Endodermal cell (in vitro differentiated cells): ENCODE measurements around the gene SOCS7. TPM values are rescaled to one million over a fixed set of nuclear protein-coding genes. Genes with fewer than 3 reads are reported as not detected.
A peak's percentile ranks its signal among the peaks of the same experiment; 100 is the strongest.

Source experiments
- DNase-seq: peaks from one replicate; pipeline ENCODE4 v3.0.0-alpha.2; 2017
- H3K27ac ChIP-seq: 2 replicates; pipeline ENCODE4 v1.5.1; 2013; ENCODE audit warnings: mild to moderate bottlenecking, low read depth, low read length, moderate library complexity
- H3K27me3 ChIP-seq: 2 replicates; pipeline ENCODE4 v1.6.1; 2013; ENCODE audit warnings: mild to moderate bottlenecking, low read length, moderate library complexity; ENCODE audit not compliant: insufficient read depth, control insufficient read depth, poor library complexity, severe bottlenecking
- H3K36me3 ChIP-seq: 2 replicates; pipeline ENCODE4 v1.7.0; 2013; ENCODE audit warnings: mild to moderate bottlenecking, low read length, moderate library complexity; ENCODE audit not compliant: control insufficient read depth, insufficient read depth
- H3K4me1 ChIP-seq: one replicate; pipeline ENCODE4 v1.7.0; 2013; ENCODE audit warnings: low read length; ENCODE audit not compliant: control insufficient read depth, insufficient read depth
- H3K4me3 ChIP-seq: 2 replicates; pipeline ENCODE4 v1.5.1; 2013; ENCODE audit warnings: mild to moderate bottlenecking, low read length, moderate library complexity
- H3K9ac ChIP-seq: 2 replicates; pipeline ENCODE4 v1.6.1; 2013; ENCODE audit warnings: mild to moderate bottlenecking, low read length, moderate library complexity; ENCODE audit not compliant: poor library complexity, severe bottlenecking; ENCODE audit errors: extremely low read depth
- H3K9me3 ChIP-seq: 2 replicates; pipeline ENCODE4 v1.6.1; 2013; ENCODE audit warnings: mild to moderate bottlenecking, low read length, moderate library complexity; ENCODE audit not compliant: control insufficient read depth
- H3K27ac Mint-ChIP-seq: 2 replicates; pipeline ENCODE4 v1.8.0; 2020; ENCODE audit warnings: mixed read lengths
- H3K27me3 Mint-ChIP-seq: 2 replicates; pipeline ENCODE4 v1.8.0; 2021; ENCODE audit warnings: mild to moderate bottlenecking, mixed read lengths; ENCODE audit not compliant: insufficient read depth
- H3K36me3 Mint-ChIP-seq: 2 replicates; pipeline ENCODE4 v1.8.0; 2020; ENCODE audit warnings: low read depth, mixed read lengths
- H3K4me1 Mint-ChIP-seq: 2 replicates; pipeline ENCODE4 v1.8.0; 2020; ENCODE audit warnings: mixed read lengths
- H3K4me3 Mint-ChIP-seq: 2 replicates; pipeline ENCODE4 v1.8.0; 2020; ENCODE audit warnings: mild to moderate bottlenecking, moderate library complexity, mixed read lengths
- H3K9me3 Mint-ChIP-seq: 2 replicates; pipeline ENCODE4 v1.8.0; 2020; ENCODE audit warnings: mild to moderate bottlenecking, mixed read lengths
- CTCF ChIP-seq: fragments of 200-600 bp; sonication (generic); conservative IDR thresholded peaks from 2 replicates; pipeline ENCODE4 v1.5.0; 2021; ENCODE audit warnings: antibody characterized with exemption, mild to moderate bottlenecking
- WGBS, 2 experiments: methylation state at CpG; one replicate each; pipeline versions ENCODE4 v1.1.5 to v1.1.7; 2013; ENCODE audit warnings: missing lambda C conversion rate in 2 of 2, mixed read lengths in 1 of 2; ENCODE audit not compliant: insufficient coverage in 1 of 2, insufficient read length in 1 of 2; 5-methylcytosine and 5-hydroxymethylcytosine counted together
- total RNA-seq, 2 donors: library from RNA; stranded (reverse); fragmentation: NEBNext Ultra II Directional in 1 of 2; extraction: Animal tissue kit (Norgen Biotek cat#: 25700) in 1 of 2; gene quantifications; 2 replicates in 1 of 2; 3 replicates in 1 of 2; pipeline ENCODE4 v1.2.1, GENCODE V29; 2021

SOCS7 gene
- total RNA-seq, 2 donors from 2014 or later, result 24.4 to 28.1 TPM

DNA sequence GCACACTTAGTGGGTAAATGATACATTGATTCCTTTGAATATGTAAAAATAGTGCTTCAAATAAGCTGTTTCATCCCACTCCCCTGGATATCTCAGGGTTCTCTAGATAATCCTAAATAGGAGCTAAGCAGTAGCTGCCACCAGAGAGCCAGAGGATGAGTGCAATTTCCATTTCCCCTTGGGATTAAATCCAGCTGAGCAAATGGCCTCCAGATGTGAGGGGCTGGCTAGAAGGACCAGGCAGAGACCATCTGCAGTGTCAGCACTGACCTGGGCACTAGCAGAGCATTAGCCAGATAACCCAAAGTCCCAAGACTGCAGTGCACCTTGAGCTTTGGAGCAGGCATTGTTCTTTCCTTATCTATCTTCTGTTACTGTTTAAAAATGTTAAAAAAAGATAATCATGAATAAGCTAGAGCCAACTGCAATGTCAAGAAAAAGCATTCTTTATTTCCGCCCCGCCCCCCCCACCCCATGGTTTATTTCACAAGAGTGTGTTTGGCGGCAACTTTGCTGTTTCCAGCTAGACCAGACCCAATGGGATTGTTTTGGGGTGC, 27.4 kb upstream of the SOCS7 start:
- Histone ChIP-seq H3K9ac (no peak overlapping the region), H3K9me3 (no peaks in the 10 kb centered on the region), H3K4me3 (no peak overlapping the region), H3K4me1 (peaks cover 11% of the 10 kb centered on the region), H3K27me3 (no peaks in the 10 kb centered on the region), H3K27ac (peak overlapping the region; percentile 90), H3K36me3 (peaks cover 19% of the 10 kb centered on the region)
- H3K27me3 Mint-ChIP-seq, result peaks cover 4% of the 10 kb centered on the region
- H3K36me3 Mint-ChIP-seq, result peaks cover 37% of the 10 kb centered on the region
- TF ChIP-seq CTCF, result no peak
- no peak overlapping the region for H3K27ac Mint-ChIP-seq
- DNase-seq, result peak; percentile 47
- H3K4me3 Mint-ChIP-seq, result no peak overlapping the region
- H3K9me3 Mint-ChIP-seq, result no peaks in the 10 kb centered on the region
- peaks cover 19% of the 10 kb centered on the region for H3K4me1 Mint-ChIP-seq
- 86 to 96% methylated on average over 1 to 3 of the region's 3 CpGs for WGBS, 2 experiments

DNA sequence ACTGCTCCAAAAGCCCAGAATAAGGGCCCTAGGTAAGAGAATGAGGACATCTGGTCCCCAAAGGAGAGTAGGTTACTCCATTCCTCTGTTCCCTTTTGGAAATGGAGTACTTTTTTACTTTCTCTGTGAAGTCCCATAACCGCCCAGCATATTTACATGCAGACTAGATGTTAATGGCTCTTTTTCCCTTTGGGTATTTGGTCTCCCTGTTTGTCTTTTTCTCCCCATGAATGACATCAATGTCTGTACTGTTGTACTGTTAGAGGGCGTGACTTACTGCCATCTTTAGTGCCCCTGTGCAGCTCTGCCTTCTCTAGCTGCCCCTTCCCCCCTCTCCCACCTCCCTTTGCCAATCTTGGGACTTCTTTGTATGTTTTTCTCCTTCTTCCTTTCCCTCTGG, 26.9 kb upstream of the SOCS7 start:
- DNase-seq, result no peak
- Mint-ChIP-seq H3K27ac (peak overlapping the region; percentile 62), H3K36me3 (peaks cover 34% of the 10 kb centered on the region), H3K27me3 (peaks cover 4% of the 10 kb centered on the region), H3K9me3 (no peaks in the 10 kb centered on the region), H3K4me1 (peaks cover 19% of the 10 kb centered on the region), H3K4me3 (no peak overlapping the region)
- TF ChIP-seq CTCF, result no peak
- no peaks in the 10 kb centered on the region for H3K9me3 ChIP-seq
- peaks cover 11% of the 10 kb centered on the region for H3K4me1 ChIP-seq
- peaks cover 15% of the 10 kb centered on the region for H3K36me3 ChIP-seq
- no peaks in the 10 kb centered on the region for H3K27me3 ChIP-seq
- no peak overlapping the region for H3K9ac ChIP-seq
- 83 to 100% methylated on average over 1 to 2 of the region's 2 CpGs for WGBS, 2 experiments
- no peak overlapping the region for H3K4me3 ChIP-seq
- H3K27ac ChIP-seq, result peak overlapping the region; percentile 90

GRCh38 chr17:38325221-38325851, 26.3 kb upstream of the SOCS7 start:
- peak; percentile 59 for DNase-seq
- Mint-ChIP-seq H3K9me3 (no peaks in the 10 kb centered on the region), H3K27ac (peak overlapping the region; percentile 63), H3K27me3 (peaks cover 4% of the 10 kb centered on the region), H3K36me3 (peaks cover 30% of the 10 kb centered on the region), H3K4me3 (no peak overlapping the region), H3K4me1 (peaks cover 19% of the 10 kb centered on the region)
- TF ChIP-seq CTCF, result no peak
- no peak overlapping the region for H3K4me3 ChIP-seq
- peak overlapping the region; percentile 90 for H3K27ac ChIP-seq
- 69 to 70% methylated on average over 2 to 5 of the region's 5 CpGs for WGBS, 2 experiments
- H3K4me1 ChIP-seq, result peaks cover 11% of the 10 kb centered on the region
- H3K27me3 ChIP-seq, result no peaks in the 10 kb centered on the region
- peaks cover 15% of the 10 kb centered on the region for H3K36me3 ChIP-seq
- no peaks in the 10 kb centered on the region for H3K9me3 ChIP-seq
- H3K9ac ChIP-seq, result no peak overlapping the region
